NCI-H1417 treated with DMSO at 0.1 percent for 48 hours (cell line): ENCODE data around the gene ELFN1.

Experiments used
- DNase-seq: peaks from one replicate; lab custom pipeline; 2025; lab: John Stamatoyannopoulos, UW

Gene ELFN1

GRCh38 chr7:1669954-1670893 lies at the start of gene ELFN1:
Gene ELFN1, plus strand, starts transcription at chr7:1670277. Its CDS starts 74,320 bp downstream, at chr7:1744597.
- DNase-seq: no peak

GRCh38 chr7:1620835-1621234 lies 49.2 kb upstream of the ELFN1 start:
- no peak for DNase-seq

- DNase-seq: no peak
These were observed 48.4 kb upstream of the ELFN1 start for GRCh38 chr7:1621718-1622117.

GRCh38 chr7:1622441-1622840 lies 47.6 kb upstream of the ELFN1 start:
- DNase-seq: no peak

- no peak for DNase-seq
These were observed 46.3 kb upstream of the ELFN1 start for GRCh38 chr7:1623810-1624209.

- DNase-seq: no peak
These were observed 44.8 kb upstream of the ELFN1 start for GRCh38 chr7:1624999-1625927.

- DNase-seq: no peak
These were observed 43.3 kb upstream of the ELFN1 start for GRCh38 chr7:1626769-1627168.

- DNase-seq: no peak
These were observed 39.3 kb upstream of the ELFN1 start for GRCh38 chr7:1630700-1631336.

- no peak for DNase-seq
These were observed 38.4 kb upstream of the ELFN1 start for GRCh38 chr7:1631678-1632077.

GRCh38 chr7:1632506-1632905 lies 37.6 kb upstream of the ELFN1 start:
- no peak for DNase-seq

GRCh38 chr7:1632916-1633785 lies 36.9 kb upstream of the ELFN1 start:
- DNase-seq: no peak

GRCh38 chr7:1635401-1635800 lies 34.7 kb upstream of the ELFN1 start:
- no peak for DNase-seq

- no peak for DNase-seq
These were observed 32.9 kb upstream of the ELFN1 start for GRCh38 chr7:1637155-1637554.

- no peak for DNase-seq
These were observed 31.8 kb upstream of the ELFN1 start for GRCh38 chr7:1638215-1638661.

- DNase-seq: no peak
These were observed 31.0 kb upstream of the ELFN1 start for GRCh38 chr7:1639071-1639470.

GRCh38 chr7:1639532-1640175 lies 30.4 kb upstream of the ELFN1 start:
- DNase-seq: no peak

- DNase-seq: no peak
These were observed 29.5 kb upstream of the ELFN1 start for GRCh38 chr7:1640376-1641172.

- no peak for DNase-seq
These were observed 28.9 kb upstream of the ELFN1 start for GRCh38 chr7:1641173-1641572.

- no peak for DNase-seq
These were observed 28.3 kb upstream of the ELFN1 start for GRCh38 chr7:1641661-1642260.
